Smooth muscle cell (in vitro differentiated cells): ENCODE data around the gene CDC123. TPM values are rescaled to one million over a fixed set of nuclear protein-coding genes. Genes with fewer than 3 reads are reported as not detected.

Source experiments
- DNase-seq: peaks from one replicate; lab custom pipeline; 2025; ENCODE audit not compliant: unreplicated experiment; lab: John Stamatoyannopoulos, UW
- H2AFZ ChIP-seq: fragments of 200-600 bp; sonication (generic); 2 replicates; pipeline ENCODE4 v1.6.0; 2016; ENCODE audit warnings: antibody characterized with exemption, low read depth, mild to moderate bottlenecking
- H3F3A ChIP-seq: fragments of 200-600 bp; sonication (generic); 2 replicates; pipeline ENCODE4 v1.6.0; 2017; ENCODE audit warnings: antibody characterized with exemption, low read depth
- H3K27ac ChIP-seq: fragments of 200-600 bp; sonication (generic); 2 replicates; pipeline ENCODE4 v1.5.1; 2016; ENCODE audit warnings: low read depth, mild to moderate bottlenecking
- H3K27me3 ChIP-seq: fragments of 200-600 bp; sonication (generic); 2 replicates; pipeline ENCODE4 v1.6.1; 2016; ENCODE audit warnings: low read depth, mild to moderate bottlenecking
- H3K36me3 ChIP-seq: fragments of 200-600 bp; sonication (generic); 2 replicates; pipeline ENCODE4 v1.5.1; 2016; ENCODE audit warnings: low read depth
- H3K4me1 ChIP-seq: fragments of 200-600 bp; sonication (generic); 2 replicates; pipeline ENCODE4 v1.5.1; 2016; ENCODE audit warnings: low read depth
- H3K4me2 ChIP-seq: fragments of 200-600 bp; sonication (generic); 2 replicates; pipeline ENCODE4 v1.6.0; 2016; ENCODE audit warnings: mild to moderate bottlenecking
- H3K4me3 ChIP-seq: fragments of 200-600 bp; sonication (generic); 2 replicates; pipeline ENCODE4 v1.5.1; 2016; ENCODE audit warnings: mild to moderate bottlenecking
- H3K79me2 ChIP-seq: fragments of 200-600 bp; sonication (generic); 2 replicates; pipeline ENCODE4 v1.6.0; 2016; ENCODE audit warnings: low read depth, mild to moderate bottlenecking
- H3K9ac ChIP-seq: fragments of 200-600 bp; sonication (generic); 2 replicates; pipeline ENCODE4 v1.6.0; 2016; ENCODE audit warnings: low read depth
- H3K9me3 ChIP-seq: fragments of 200-600 bp; sonication (generic); replicated peaks from 2 replicates; pipeline ENCODE4 v1.5.1; 2016; ENCODE audit warnings: low read depth
- H4K20me1 ChIP-seq: fragments of 200-600 bp; sonication (generic); 2 replicates; pipeline ENCODE4 v1.6.0; 2016; ENCODE audit warnings: low read depth
- CTCF ChIP-seq: fragments of 200-600 bp; sonication (generic); IDR thresholded peaks from 2 replicates; pipeline ENCODE4 v1.5.1; 2017; ENCODE audit warnings: borderline replicate concordance, mild to moderate bottlenecking, antibody characterized with exemption; ENCODE audit not compliant: insufficient read depth, poor library complexity, severe bottlenecking
- WGBS: methylation state at CpG from one replicate; pipeline ENCODE4 v1.1.7; 2016; ENCODE audit warnings: low lambda C conversion rate; 5-methylcytosine and 5-hydroxymethylcytosine counted together
- polyA plus RNA-seq: library from polyadenylated mRNA; unstranded; fragments of >200 nt; fragmentation: Nextera tagmentation; extraction: Ambion mirVana; gene quantifications from 2 replicates; pipeline ENCODE4 v1.2.1, GENCODE V29; 2016
- total RNA-seq: library from RNA; depleted of rRNA; stranded (reverse); fragments of >200 nt; gene quantifications from 2 replicates; pipeline ENCODE4 v1.2.3, GENCODE V29; 2014

The CDC123 gene
- total and polyA plus RNA-seq, 2 experiments from 2014 or later, result 78.2 to 97.2 TPM

GRCh38 chr10:12214093-12214492 is 18.1 kb downstream of the CDC123 start:
- H3K4me1 ChIP-seq, result no peaks in the 10 kb centered on the region
- DNase-seq, result no peak
- H4K20me1 ChIP-seq, result peaks cover 6% of the 10 kb centered on the region
- peaks cover 3% of the 10 kb centered on the region for H3F3A ChIP-seq
- peaks cover 5% of the 10 kb centered on the region for H3K79me2 ChIP-seq
- no peaks in the 10 kb centered on the region for H3K9me3 ChIP-seq
- H3K27me3 ChIP-seq, result no peaks in the 10 kb centered on the region
- TF ChIP-seq CTCF, result no peak
- no peak overlapping the region for H3K9ac ChIP-seq
- H2AFZ ChIP-seq, result no peak overlapping the region
- H3K4me2 ChIP-seq, result no peak overlapping the region
- 91% methylated on average over 4 of the region's 4 CpGs for WGBS
- H3K4me3 ChIP-seq, result no peak overlapping the region
- H3K36me3 ChIP-seq, result peaks cover 19% of the 10 kb centered on the region
- H3K27ac ChIP-seq, result no peak overlapping the region

DNA sequence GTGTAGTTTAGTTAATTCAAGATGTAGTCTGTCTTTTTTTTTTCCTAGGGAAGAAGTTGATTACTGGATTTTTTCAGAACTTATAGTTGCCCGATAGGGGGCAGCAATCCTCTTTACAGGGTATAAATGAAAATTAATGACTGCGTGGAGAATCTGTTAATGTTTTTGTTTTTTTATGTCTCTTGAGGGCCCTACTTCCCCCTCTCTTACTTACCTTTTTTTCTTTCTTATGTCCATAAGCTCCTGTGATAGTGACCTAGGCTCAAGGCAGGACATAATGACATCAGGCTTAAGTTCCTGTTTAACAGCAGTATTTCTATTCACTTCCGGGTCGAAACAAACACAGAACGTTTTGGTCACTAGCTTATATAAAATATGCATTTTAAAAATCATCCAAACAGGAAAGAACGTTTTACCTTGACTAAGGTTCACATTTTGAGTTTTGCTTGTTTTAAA is 18.8 kb downstream of the CDC123 start:
- no peaks in the 10 kb centered on the region for H3K79me2 ChIP-seq
- H3K4me3 ChIP-seq, result no peak overlapping the region
- no peak overlapping the region for H3K27ac ChIP-seq
- H3K36me3 ChIP-seq, result peaks cover 19% of the 10 kb centered on the region
- no peaks in the 10 kb centered on the region for H3K9me3 ChIP-seq
- no peak overlapping the region for H2AFZ ChIP-seq
- H3K9ac ChIP-seq, result no peak overlapping the region
- peaks cover 3% of the 10 kb centered on the region for H3F3A ChIP-seq
- WGBS, result 67% methylated on average over 6 of the region's 6 CpGs
- H3K4me2 ChIP-seq, result no peak overlapping the region
- H3K27me3 ChIP-seq, result no peaks in the 10 kb centered on the region
- TF ChIP-seq CTCF, result peak; percentile 67
- DNase-seq, result no peak
- H3K4me1 ChIP-seq, result no peaks in the 10 kb centered on the region
- peaks cover 6% of the 10 kb centered on the region for H4K20me1 ChIP-seq

DNA sequence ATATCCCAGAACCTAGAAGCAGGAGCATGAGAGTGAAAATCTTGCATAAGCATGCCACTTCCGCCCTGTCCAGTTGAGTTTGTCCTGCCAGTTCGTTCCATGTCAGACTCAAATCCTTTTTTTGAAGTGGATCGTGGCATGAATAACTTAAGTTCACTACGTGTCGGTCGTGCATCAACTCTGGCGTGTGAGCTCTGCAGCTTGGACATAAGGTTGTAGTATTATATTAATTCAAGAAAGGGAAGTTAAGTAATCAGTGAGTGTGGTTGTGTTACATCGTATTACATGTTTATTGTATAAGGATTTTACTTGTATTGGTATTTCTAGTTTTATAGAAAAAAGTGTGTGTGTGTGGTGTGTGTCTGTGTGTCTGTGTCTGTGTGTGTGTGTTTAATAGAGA is 23.0 kb downstream of the CDC123 start:
- Histone ChIP-seq H3K27me3 (no peaks in the 10 kb centered on the region), H4K20me1 (peaks cover 6% of the 10 kb centered on the region), H2AFZ (no peak overlapping the region), H3K4me2 (no peak overlapping the region), H3F3A (no peaks in the 10 kb centered on the region), H3K79me2 (peaks cover 5% of the 10 kb centered on the region), H3K36me3 (peaks cover 9% of the 10 kb centered on the region), H3K9me3 (no peaks in the 10 kb centered on the region), H3K4me3 (no peak overlapping the region), H3K4me1 (no peaks in the 10 kb centered on the region), H3K9ac (no peak overlapping the region), H3K27ac (peak overlapping the region; percentile 91)
- TF ChIP-seq CTCF, result no peak
- WGBS, result 97% methylated on average over 8 of the region's 8 CpGs
- DNase-seq, result no peak
